Fibroblast of skin of left biceps (primary cell): ENCODE results near the gene N4BP3.

Source experiments
- DNase-seq, 2 experiments: peaks; one replicate each; pipeline ENCODE4 v3.0.0-alpha.2; 2013; ENCODE audit warnings: low read depth in 2 of 2

The N4BP3 gene

GRCh38 chr5:178147406-178147805, 34.1 kb downstream of the N4BP3 start:
- DNase-seq = no peak

GRCh38 chr5:178149199-178149932, 36.0 kb downstream of the N4BP3 start:
- DNase-seq = no peak

GRCh38 chr5:178150977-178151734, 37.8 kb downstream of the N4BP3 start:
- no peak for DNase-seq

GRCh38 chr5:178152491-178153444, 39.4 kb downstream of the N4BP3 start:
- DNase-seq = no peak

GRCh38 chr5:178153530-178154340, 40.4 kb downstream of the N4BP3 start, which contains the start of gene NHP2:
NHP2 (minus strand) TSS chr5:178153885; CDS start chr5:178153817, 68 bp downstream.
- peak; percentile 94 to 96 for DNase-seq

GRCh38 chr5:178155065-178155464, 41.7 kb downstream of the N4BP3 start:
- no peak for DNase-seq

- no peak for DNase-seq
These were observed 46.8 kb downstream of the N4BP3 start for GRCh38 chr5:178160176-178160575.

- no peak for DNase-seq
These were observed 49.1 kb downstream of the N4BP3 start for GRCh38 chr5:178162481-178162880.

GRCh38 chr5:178163772-178164735, 50.7 kb downstream of the N4BP3 start:
- DNase-seq = peak; percentile 4 to 20

- no peak for DNase-seq
These were observed 52.2 kb downstream of the N4BP3 start for GRCh38 chr5:178165581-178165980.

GRCh38 chr5:178170455-178170854, 57.1 kb downstream of the N4BP3 start:
- DNase-seq = no peak

GRCh38 chr5:178174456-178174855, 61.1 kb downstream of the N4BP3 start:
- no peak for DNase-seq
